Middle frontal gyrus (tissue), 1 donor: ENCODE measurements around the gene PARP11.

Source experiments
- DNase-seq: peaks from one replicate; pipeline ENCODE4 v3.0.0-alpha.2; 2015; ENCODE audit warnings: low spot score; ENCODE audit errors: extremely low spot score

PARP11 gene

GRCh38 chr12:3772380-3772779 lies 100.8 kb downstream of the PARP11 start:
- DNase-seq: no peak

GRCh38 chr12:3771853-3772252 lies 101.3 kb downstream of the PARP11 start:
- no peak for DNase-seq

GRCh38 chr12:3770891-3771290 lies 102.3 kb downstream of the PARP11 start:
- DNase-seq: no peak

- no peak for DNase-seq
Observed at GRCh38 chr12:3768911-3769447, 104.2 kb downstream of the PARP11 start.

GRCh38 chr12:3761116-3761735 lies 112.0 kb downstream of the PARP11 start:
- DNase-seq: no peak

- no peak for DNase-seq
Observed at GRCh38 chr12:3759878-3760277, 113.3 kb downstream of the PARP11 start.
